COR-L47 (cell line): Measurements from ENCODE around the gene CRNN.

ENCODE experiments used
- DNase-seq: peaks from one replicate; lab custom pipeline; 2025; lab: John Stamatoyannopoulos, UW

Gene CRNN

DNA sequence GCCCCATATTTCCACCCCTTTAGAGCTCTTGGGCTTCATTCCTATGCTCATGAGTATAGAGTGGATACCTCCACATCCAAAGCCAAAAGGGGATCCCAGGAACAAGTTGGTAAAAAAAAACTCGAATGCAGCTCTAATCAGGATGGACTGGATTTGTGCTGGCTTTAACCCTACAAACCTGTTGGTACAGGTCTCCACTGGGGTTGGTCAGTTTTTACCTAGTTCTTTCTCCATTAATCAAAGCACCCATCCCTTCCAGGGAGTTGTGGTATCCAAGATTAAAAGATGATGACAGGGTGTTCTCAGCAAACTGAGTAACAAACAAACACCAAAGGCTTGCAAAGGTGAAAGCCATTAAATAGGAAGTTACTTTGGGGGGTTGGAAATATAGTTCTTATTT lies 5.9 kb upstream of the CRNN start:
- DNase-seq = no peak

DNA sequence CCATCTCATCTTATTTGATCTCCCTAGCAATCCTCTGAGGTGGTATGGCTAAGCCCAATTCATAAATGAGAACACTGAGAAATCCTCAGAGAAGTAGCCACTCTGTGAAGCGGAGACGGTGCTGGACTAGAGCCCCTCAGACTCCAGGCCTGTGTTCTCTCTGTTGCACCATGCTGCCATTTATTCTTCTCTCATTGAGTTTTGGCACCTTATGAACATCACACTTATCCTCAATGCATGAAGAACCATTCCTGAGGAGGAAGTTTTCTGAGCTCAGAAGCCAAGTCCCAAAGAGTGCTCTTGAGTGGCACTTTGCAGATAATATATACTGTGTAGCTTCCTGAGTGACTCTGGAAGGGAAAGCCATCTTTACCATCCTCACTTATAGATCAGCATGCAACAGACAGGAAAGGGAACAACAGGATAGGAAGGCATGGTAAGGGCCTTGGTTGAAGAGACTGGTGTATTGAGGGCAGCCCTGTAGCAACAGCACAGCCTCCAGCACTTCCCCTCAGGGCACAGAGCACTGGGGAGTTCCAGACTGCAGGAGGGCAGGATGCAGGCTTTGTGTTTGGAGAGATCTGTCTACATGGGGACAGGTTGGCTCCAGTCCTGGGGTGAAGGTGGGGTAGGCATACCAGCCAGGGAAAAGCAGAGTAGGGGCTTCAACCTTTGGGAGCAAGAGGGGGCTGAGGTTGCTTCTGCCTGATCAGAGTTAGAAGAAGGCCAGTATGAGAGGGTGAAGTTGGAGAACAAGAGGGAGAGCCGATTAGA lies 1.6 kb upstream of the CRNN start:
- no peak for DNase-seq

DNA sequence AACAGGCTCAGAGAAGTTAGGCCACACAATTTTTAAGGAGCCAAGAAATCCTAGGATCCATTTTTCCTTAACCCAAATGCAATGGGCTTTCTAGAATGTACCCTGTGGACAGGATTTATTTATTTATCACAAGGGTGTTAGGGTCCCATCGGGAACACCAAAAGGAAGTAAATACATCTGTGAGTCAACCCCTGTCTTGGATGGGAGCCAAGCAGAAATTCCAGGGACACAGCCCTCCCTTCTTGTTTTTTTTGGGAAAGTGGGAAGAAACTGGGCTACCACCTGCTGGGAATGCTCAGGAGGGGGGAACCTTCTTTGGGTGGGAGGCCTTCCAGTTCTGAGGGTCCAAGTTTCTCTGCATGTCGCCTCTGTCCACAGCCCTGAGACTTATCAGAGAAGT lies 1.3 kb downstream of the CRNN start:
- DNase-seq = no peak

DNA sequence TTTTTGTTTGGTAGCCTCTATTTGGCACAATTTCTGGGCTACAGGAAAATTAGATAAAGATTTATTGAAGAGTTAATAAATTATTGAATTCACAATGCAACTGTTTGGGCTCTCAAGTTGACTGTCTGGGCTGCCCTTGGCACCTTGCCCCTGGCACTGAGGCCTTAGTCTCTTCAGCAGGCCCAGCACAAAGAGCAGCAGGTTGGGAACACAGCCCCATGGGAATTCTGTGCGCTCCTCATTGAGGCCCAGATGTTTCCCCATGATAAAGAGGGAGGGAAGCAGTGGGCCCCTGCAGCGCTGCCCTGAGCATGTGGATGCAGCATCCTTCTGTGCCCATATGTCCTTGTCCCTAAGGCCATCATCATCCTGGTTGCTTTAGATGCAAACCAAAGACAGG lies 2.9 kb downstream of the CRNN start:
- no peak for DNase-seq

DNA sequence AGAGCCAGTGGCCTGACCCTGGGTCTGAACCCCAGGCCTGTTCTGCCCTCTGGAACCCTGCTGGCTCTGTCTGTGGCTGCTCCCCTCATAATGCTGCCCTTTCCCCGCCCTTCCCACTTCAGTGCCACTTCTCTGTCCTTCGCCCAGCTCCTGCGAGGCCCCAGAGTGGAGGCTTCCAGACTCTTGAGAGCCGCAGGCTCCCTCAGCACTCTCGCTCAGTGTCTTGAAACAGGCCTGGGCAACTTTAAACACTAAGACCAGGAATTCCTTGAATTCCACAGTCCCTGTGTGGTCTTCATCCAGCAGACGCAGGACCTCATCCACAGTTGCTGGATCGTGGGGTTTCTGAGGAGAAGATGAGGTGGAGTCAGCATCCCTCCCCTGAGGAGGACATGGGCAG lies 3.5 kb downstream of the CRNN start:
- DNase-seq = no peak

DNA sequence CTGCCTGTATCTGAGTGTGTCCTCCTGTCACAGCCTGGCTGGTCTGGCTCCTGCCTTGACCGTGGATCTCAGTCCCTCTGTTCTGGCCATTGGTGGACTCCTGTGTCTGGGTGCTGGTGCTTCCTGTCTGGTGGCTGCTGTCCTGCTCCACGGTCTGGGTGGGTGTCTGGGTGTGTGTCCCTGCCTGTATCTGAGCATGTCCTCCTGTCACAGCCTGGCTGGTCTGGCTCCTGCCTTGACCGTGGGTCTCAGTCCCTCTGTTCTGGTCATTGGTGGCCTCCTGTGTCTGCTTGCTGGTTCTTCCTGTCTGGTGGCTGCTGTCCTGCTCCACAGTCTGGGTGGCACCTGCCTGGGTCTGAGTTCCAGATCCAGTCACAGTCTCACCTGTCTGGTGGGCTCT lies 4.0 kb downstream of the CRNN start:
- no peak for DNase-seq

DNA sequence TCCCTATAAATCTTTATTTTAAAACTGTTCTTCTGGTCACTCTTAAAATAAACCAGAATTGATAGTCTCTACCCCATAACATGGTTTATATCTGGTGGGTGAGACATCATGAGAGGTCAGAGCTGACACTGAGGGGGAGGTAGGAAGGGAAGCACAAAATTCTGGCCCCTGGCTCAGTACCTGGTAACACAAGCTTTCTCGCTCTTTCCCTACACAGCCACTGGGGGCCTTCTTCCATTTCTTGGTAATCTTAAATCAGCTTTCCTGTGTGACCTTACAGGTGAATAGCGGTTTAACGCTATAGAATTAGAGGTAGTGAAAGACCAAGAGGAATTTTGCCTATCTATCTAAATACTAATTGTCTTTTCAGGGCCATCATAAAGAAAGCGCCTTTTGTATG lies 5.4 kb downstream of the CRNN start:
- no peak for DNase-seq

DNA sequence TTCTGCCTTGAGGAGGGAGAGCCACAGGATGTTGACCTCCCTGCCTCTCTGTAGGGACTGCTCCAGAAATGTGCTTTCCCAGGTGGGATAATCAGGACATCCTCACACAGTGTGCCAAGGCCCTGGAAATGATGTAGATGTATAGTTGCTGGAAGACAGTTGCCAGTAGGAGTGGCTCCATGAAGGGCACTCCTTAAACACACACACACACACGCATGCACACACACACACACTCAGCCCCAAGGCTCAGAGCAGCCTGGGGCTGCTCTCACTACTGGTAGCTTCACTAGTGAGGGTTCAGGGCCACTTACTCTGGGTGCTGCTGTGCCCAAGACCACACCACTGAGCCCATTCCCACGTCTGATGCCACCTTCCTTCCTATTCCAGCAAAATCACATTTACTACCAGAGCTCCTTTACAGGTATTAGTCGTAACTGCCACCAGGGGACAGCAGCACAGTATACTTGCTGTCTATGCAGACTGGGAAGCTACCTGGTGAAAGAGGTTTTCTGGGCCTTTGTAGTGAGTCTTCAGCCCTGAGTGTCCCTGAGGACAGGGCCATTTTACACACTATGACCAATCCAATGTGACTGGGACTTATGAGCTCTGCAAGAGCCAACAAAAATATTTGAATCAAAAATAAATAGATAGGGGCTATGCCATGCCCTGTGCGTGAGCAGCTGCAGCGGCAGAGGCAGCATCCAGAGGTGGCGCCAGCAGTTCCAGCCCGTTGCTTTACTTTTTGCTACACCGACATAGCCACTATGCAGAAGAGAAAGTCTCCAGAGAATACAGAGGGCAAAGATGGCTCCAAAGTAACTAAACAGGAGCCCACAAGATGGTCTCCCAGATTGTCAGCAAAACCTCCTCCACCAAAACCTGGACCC lies 15.0 kb downstream of the CRNN start:
- DNase-seq = no peak

DNA sequence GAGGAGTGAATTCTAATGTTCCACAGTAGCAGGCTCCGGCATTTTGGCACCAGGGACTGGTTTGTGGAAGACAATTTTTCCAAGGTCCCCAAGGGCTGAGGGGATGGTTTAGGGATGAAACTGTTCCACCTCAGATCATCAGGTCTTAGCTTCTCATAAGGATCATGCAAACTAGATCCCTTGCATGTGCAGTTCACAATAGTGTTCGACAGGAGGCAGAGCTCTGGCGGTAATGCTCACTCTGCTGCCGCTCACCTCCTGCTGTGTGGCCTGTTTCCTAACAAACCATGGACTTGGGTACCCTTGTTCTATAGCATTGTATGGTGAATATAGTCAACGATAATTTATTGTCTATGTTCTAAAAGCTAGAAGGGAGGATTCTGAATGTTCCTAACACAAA lies 16.6 kb downstream of the CRNN start:
- no peak for DNase-seq

DNA sequence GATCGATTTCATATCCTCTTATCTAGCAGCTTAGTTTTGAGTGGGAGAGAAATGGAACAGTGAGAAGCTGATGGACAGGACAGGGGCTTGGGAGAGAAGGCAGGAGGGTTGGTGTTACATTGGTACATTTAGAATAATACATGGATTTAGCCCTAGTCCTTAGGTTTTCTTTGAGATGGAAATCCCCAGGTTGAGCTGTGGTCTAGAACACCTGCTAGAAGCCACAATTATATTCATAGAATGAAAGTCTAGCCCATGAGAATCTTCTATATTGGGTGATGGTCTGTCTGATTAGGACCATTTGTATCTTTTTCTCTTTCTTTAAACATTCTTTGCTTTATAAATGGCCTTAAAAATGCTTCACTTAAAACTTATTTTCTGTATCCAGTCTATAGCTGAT lies 19.9 kb downstream of the CRNN start:
- DNase-seq = no peak

DNA sequence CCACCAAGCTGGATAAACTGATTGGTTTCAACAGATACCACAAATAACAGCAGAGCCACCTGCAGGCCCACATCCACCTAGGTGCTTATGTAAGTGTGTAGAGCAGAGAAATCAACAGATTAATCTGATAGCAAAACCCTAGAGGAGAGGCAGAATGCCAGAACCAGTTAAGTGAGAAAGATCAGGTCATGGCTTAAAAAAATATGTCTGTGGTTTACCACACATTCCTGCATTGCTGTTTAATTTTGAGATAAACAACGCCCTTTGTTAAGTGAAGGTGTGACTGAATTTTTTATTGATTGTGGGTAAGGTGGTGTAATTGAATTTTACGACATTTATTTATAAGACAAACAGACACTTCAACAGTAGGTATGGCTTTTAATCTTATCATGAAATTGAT lies 21.2 kb downstream of the CRNN start:
- DNase-seq = no peak

DNA sequence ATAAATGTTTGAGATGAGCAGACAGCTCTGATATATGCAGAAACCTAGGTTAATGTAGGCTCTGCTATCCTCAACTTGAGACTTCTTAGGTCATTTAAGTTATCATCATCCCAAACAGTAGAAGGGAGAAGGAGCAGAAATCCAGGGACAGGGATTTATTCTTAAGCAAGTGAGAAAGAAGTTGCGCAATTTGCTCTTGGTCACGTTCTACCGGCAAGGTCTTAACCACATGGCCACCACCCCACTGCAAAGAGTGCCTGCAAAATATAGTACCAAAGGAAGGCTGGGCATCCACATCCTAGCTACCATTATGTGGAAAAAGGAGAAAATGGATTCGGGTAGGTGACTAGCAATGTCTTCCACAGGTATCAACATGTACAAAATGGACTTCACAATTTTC lies 25.2 kb downstream of the CRNN start:
- DNase-seq = no peak

DNA sequence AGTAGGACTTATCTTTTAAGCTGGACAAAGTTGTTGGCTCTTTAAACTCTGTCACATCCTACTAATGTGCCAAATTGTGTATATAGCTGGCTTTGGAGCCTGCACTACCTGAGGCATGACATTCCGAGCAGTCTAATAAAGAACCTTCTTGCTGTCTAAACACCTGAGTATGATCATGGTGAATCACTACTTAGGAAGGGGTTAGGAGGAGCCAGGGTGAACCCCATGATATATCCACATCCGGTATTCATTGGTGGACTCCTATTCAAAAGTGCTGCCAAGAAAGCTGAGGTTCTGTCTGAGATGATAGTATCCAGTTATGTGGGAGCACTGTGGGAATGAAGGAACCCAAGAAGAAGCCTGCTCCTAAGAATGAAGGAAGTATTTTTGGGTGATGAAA lies 27.1 kb downstream of the CRNN start:
- DNase-seq = no peak

DNA sequence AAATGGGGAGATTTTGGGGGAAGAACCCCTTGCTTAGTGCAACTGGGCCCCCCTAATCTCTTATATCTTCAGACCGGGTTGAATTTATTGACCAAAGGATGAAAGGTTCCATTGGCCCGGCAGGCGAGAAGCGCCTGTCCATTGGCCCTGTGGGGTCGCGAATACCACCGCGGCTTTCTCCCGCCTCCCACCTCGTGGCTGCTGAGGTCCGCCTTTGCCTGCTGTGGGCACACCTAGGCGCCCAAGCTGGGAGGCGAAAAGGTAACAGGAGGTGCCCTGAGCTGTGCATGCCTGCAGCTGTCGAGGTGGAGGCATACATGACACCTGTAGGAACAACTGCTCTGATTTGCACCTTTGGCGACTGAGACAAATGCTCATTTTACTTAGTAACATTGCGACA lies 33.1 kb downstream of the CRNN start:
- no peak for DNase-seq

DNA sequence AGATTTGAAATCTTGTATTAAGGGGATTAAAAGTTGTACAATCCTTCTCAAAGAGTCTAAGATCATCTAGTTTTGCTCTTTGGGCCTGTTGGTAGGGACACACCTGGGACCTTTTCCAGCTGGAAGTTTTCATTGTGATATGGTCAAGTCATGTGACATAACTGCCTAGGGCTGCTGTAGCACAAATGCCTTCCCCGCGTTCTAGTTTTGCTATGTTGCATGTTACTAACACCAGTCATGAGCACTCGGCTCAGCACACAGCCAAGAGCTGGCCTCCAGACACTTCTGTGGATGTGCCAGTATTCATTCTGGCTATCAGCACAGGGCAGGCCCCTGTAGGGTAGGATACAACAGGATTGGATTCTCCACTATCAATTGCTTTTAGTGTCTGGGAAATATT lies 39.6 kb downstream of the CRNN start:
- DNase-seq = no peak

DNA sequence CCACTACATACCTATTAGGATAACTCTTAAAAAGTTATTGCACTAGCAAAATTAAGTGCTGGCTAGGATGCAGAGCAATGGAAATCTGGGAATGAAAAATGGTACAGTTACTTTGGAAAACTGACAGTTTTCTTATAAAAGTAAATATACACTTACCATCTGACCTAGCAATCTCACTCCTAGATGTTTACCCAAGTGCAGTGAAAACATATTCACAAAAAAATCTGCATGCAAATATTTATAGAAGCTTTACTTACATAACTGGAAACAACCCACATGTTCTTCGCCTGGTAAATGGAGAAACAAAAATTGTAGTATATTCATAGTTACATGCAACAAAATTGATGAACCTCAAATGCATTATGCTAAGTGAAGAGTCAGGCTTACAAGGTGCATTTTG lies 41.4 kb downstream of the CRNN start:
- no peak for DNase-seq

DNA sequence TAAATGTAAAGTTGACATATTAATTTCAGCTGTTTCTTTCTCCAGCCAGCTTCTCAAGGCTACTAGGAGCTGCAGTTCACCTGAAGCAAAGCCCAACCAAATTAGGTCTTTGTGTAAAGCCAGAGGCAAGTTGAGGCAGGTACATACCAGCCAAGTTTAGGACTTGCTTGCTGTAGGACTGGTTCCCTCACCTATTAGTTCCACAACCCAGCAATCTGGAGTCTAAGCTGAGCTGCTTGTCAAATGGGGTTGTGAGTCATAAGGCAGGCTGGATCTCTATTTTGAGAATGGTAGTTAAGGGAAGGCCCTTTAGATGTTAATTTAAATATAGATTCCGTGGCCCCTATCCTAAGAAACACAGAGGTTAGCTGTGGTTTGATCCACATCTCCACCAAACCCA lies 46.6 kb downstream of the CRNN start:
- DNase-seq = no peak

DNA sequence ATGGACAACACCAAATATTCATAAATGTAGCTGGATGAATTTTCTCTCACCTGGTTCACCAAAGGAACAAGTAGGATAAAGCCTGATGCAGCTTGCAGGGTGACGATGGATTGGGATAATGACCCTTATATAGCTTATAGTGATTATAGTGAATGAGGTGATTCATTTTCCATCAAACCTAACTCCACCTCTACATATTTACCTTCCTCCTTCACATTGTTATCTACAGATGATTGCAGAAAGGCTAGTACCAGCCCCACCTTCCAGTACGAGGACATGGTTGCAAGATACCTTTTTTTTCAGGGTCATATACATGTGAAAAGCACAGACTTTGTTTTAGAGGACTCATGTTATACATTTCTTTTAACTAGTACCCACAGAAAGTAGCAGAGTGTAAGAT lies 54.2 kb downstream of the CRNN start, which contains the start of gene FLG2:
Gene FLG2, minus strand, starts transcription at position 101 of the 400 bp plus-strand sequence. CDS start 1,122 bp downstream, outside the sequence.
- DNase-seq = no peak
